Raji (cell line): ENCODE measurements around the gene INPP5K.

Experiments used
- POLR2A ChIP-seq: IDR thresholded peaks from 2 replicates; pipeline ENCODE4 v1.6.1; 2011; ENCODE audit warnings: low read depth, low read length, control low read depth; ENCODE audit not compliant: insufficient read depth

Gene INPP5K

GRCh38 chr17:1516388-1517161 is at the start of gene INPP5K:
Gene INPP5K (minus strand): TSS chr17:1516612. CDS start chr17:1516499, 113 bp downstream.
- TF ChIP-seq POLR2A, result peak; percentile 89

GRCh38 chr17:1565877-1566276 is 49.5 kb upstream of the INPP5K start:
- TF ChIP-seq POLR2A, result no peak

GRCh38 chr17:1563786-1564613 is 47.6 kb upstream of the INPP5K start:
- no peak for TF ChIP-seq POLR2A

- no peak for TF ChIP-seq POLR2A
Measured at GRCh38 chr17:1562176-1562643, 45.8 kb upstream of the INPP5K start.

- no peak for TF ChIP-seq POLR2A
Measured at GRCh38 chr17:1561420-1562175, 45.2 kb upstream of the INPP5K start.

- TF ChIP-seq POLR2A, result no peak
Measured at GRCh38 chr17:1560858-1561355, 44.5 kb upstream of the INPP5K start.

GRCh38 chr17:1560101-1560857 is 43.9 kb upstream of the INPP5K start:
- TF ChIP-seq POLR2A, result no peak

GRCh38 chr17:1559047-1560043 is 42.9 kb upstream of the INPP5K start:
- TF ChIP-seq POLR2A, result no peak

- TF ChIP-seq POLR2A, result no peak
Measured at GRCh38 chr17:1558401-1558800, 42.0 kb upstream of the INPP5K start.

- no peak for TF ChIP-seq POLR2A
Measured at GRCh38 chr17:1557355-1558095, 41.1 kb upstream of the INPP5K start.

- no peak for TF ChIP-seq POLR2A
Measured at GRCh38 chr17:1555651-1556471, 39.4 kb upstream of the INPP5K start.
